GM18505 (cell line): Measurements from ENCODE around the gene FAM20C.

ENCODE experiments used
- ATAC-seq: cut with Tn5 transposase; IDR thresholded peaks from one replicate; pipeline ENCODE4 v1.9.1; 2021; ENCODE audit not compliant: unreplicated experiment
- POLR2A ChIP-seq: IDR thresholded peaks from 4 replicates; pipeline ENCODE4 v1.6.1; 2011; ENCODE audit warnings: borderline replicate concordance; ENCODE audit not compliant: insufficient read depth, insufficient read length; ENCODE audit errors: extremely low read depth

The FAM20C gene

GRCh38 chr7:191981-192649 is at the start of gene FAM20C:
FAM20C (plus strand) TSS chr7:192571; CDS start chr7:193200, 629 bp downstream.
- no peak for TF ChIP-seq POLR2A
- ATAC-seq: no peak

- no peak for TF ChIP-seq POLR2A
- ATAC-seq: no peak
These were observed 49.1 kb upstream of the FAM20C start for GRCh38 chr7:143145-143751.

- TF ChIP-seq POLR2A: no peak
- ATAC-seq: no peak
These were observed 48.4 kb upstream of the FAM20C start for GRCh38 chr7:143811-144453.

- TF ChIP-seq POLR2A: no peak
- no peak for ATAC-seq
These were observed 47.9 kb upstream of the FAM20C start for GRCh38 chr7:144454-144826.

GRCh38 chr7:145863-146262 is 46.5 kb upstream of the FAM20C start:
- TF ChIP-seq POLR2A: no peak
- no peak for ATAC-seq

GRCh38 chr7:148543-148931 is 43.8 kb upstream of the FAM20C start:
- no peak for TF ChIP-seq POLR2A
- no peak for ATAC-seq

GRCh38 chr7:148932-149790 is 43.2 kb upstream of the FAM20C start:
- ATAC-seq: peak; percentile 96
- TF ChIP-seq POLR2A: peak; percentile 95

- ATAC-seq: peak; percentile 12
- no peak for TF ChIP-seq POLR2A
These were observed 42.4 kb upstream of the FAM20C start for GRCh38 chr7:149791-150636.

GRCh38 chr7:150811-151221 is 41.6 kb upstream of the FAM20C start:
- no peak for TF ChIP-seq POLR2A
- ATAC-seq: no peak

GRCh38 chr7:151346-152050 is 40.9 kb upstream of the FAM20C start:
- ATAC-seq: no peak
- no peak for TF ChIP-seq POLR2A

- ATAC-seq: no peak
These were observed 39.5 kb upstream of the FAM20C start for GRCh38 chr7:152702-153391.

More at GRCh38 chr7:152702-153391, 39.5 kb upstream of the FAM20C start:
- TF ChIP-seq POLR2A: no peak
